Cardiac fibroblast (primary cell): Measurements from ENCODE around the gene FRMD4B.
A peak's percentile ranks its signal among the peaks of the same experiment; 100 is the strongest.

ENCODE experiments used
- DNase-seq, 2 donors: peaks; one replicate each; pipeline versions ENCODE4 v3.0.0 to v3.0.0-alpha.2; 2010; ENCODE audit warnings: low read depth in 2 of 2
- H3K4me3 ChIP-seq, 2 donors: replicated peaks in 1 of 2; 1 replicate in 1 of 2; 2 replicates in 1 of 2; pipeline ENCODE4 v1.5.1; 2011; ENCODE audit warnings: low read depth in 2 of 2, low read length in 2 of 2, mild to moderate bottlenecking in 2 of 2, moderate library complexity in 1 of 2
- CTCF ChIP-seq: IDR thresholded peaks from one replicate; pipeline ENCODE4 v1.5.1; 2011; ENCODE audit warnings: low read depth, mild to moderate bottlenecking, low read length, inconsistent platforms

Gene FRMD4B

GRCh38 chr3:69204315-69204957 is 181.5 kb downstream of the FRMD4B start:
- no peak for TF ChIP-seq CTCF
- DNase-seq = peak in 1 of 2 donors; percentile 48
- no peak overlapping the region for H3K4me3 ChIP-seq

GRCh38 chr3:69203631-69204314 is 182.1 kb downstream of the FRMD4B start:
- DNase-seq = no peak
- no peak overlapping the region for H3K4me3 ChIP-seq
- TF ChIP-seq CTCF = no peak

GRCh38 chr3:69201658-69202057 is 184.2 kb downstream of the FRMD4B start:
- no peak for DNase-seq
- no peak for TF ChIP-seq CTCF
- no peak overlapping the region for H3K4me3 ChIP-seq

- DNase-seq = peak; percentile 22 to 49
- TF ChIP-seq CTCF = no peak
- peak overlapping the region in 1 of 2 donors; percentile 11 for H3K4me3 ChIP-seq
These were observed 185.4 kb downstream of the FRMD4B start for GRCh38 chr3:69200384-69201068.

GRCh38 chr3:69199942-69200341 is 185.9 kb downstream of the FRMD4B start:
- no peak for TF ChIP-seq CTCF
- DNase-seq = no peak
- H3K4me3 ChIP-seq = no peak overlapping the region

- H3K4me3 ChIP-seq = no peak overlapping the region
- no peak for TF ChIP-seq CTCF
- no peak for DNase-seq
These were observed 187.9 kb downstream of the FRMD4B start for GRCh38 chr3:69197922-69198530.
